Measurements from ENCODE around the gene ITPRIPL1. TPM values are rescaled to one million over a fixed set of nuclear protein-coding genes. Genes with fewer than 3 reads are reported as not detected.

The ITPRIPL1 gene
- total RNA-seq, 2 donors from 2014 or later: 0.44 to 1.5 TPM

- H3K27me3 ChIP-seq: no peaks in the 10 kb centered on the region
- no peaks in the 10 kb centered on the region for H3K9me3 ChIP-seq
- H3K36me3 ChIP-seq: no peaks in the 10 kb centered on the region
- no peak for DNase-seq (ENCODE audit: low spot score)
- peaks cover 0 to 28% of the 10 kb centered on the region in 2 donors for H3K4me1 ChIP-seq
- TF ChIP-seq CTCF (IDR thresholded peaks at IDR 0.05): no peak
- peak overlapping the region in 1 of 2 donors; percentile 62 for H3K4me3 ChIP-seq
- H3K27ac ChIP-seq: peak overlapping the region; percentile 34 to 64
These were observed 436 bp upstream of the ITPRIPL1 start for GRCh38 chr2:96324721-96325040.

- no peaks in the 10 kb centered on the region for H3K27me3 ChIP-seq
- H3K4me1 ChIP-seq: peaks cover 0 to 28% of the 10 kb centered on the region in 2 donors
- H3K27ac ChIP-seq: peak overlapping the region; percentile 34 to 64
- H3K4me3 ChIP-seq: peak overlapping the region; percentile 45 to 62
- DNase-seq (ENCODE audit: low spot score): no peak
- H3K36me3 ChIP-seq: no peaks in the 10 kb centered on the region
- no peaks in the 10 kb centered on the region for H3K9me3 ChIP-seq
- no peak for TF ChIP-seq CTCF (IDR thresholded peaks at IDR 0.05)
These were observed 753 bp downstream of the ITPRIPL1 start for GRCh38 chr2:96325884-96326255.

GRCh38 chr2:96326564-96326963, 1.4 kb downstream of the ITPRIPL1 start:
- Histone ChIP-seq H3K9me3 (no peaks in the 10 kb centered on the region), H3K36me3 (no peaks in the 10 kb centered on the region), H3K4me1 (peaks cover 0 to 24% of the 10 kb centered on the region in 2 donors), H3K4me3 (no peak overlapping the region), H3K27me3 (no peaks in the 10 kb centered on the region), H3K27ac (no peak overlapping the region)
- DNase-seq (ENCODE audit: low spot score): no peak
- TF ChIP-seq CTCF (IDR thresholded peaks at IDR 0.05): no peak

GRCh38 chr2:96326990-96327820, 2.1 kb downstream of the ITPRIPL1 start:
- peaks cover 0 to 18% of the 10 kb centered on the region in 2 donors for H3K4me1 ChIP-seq
- no peak overlapping the region for H3K4me3 ChIP-seq
- TF ChIP-seq CTCF (IDR thresholded peaks at IDR 0.05): no peak
- H3K27ac ChIP-seq: no peak overlapping the region
- no peak for DNase-seq (ENCODE audit: low spot score)
- H3K36me3 ChIP-seq: no peaks in the 10 kb centered on the region
- H3K27me3 ChIP-seq: no peaks in the 10 kb centered on the region
- H3K9me3 ChIP-seq: no peaks in the 10 kb centered on the region

- no peak overlapping the region for H3K27ac ChIP-seq
- DNase-seq (ENCODE audit: low spot score): no peak
These were observed 4.3 kb downstream of the ITPRIPL1 start for GRCh38 chr2:96329456-96329855.

More at GRCh38 chr2:96329456-96329855, 4.3 kb downstream of the ITPRIPL1 start:
- Histone ChIP-seq H3K4me1 (peaks cover 0 to 16% of the 10 kb centered on the region in 2 donors), H3K27me3 (no peaks in the 10 kb centered on the region), H3K36me3 (no peaks in the 10 kb centered on the region), H3K4me3 (no peak overlapping the region), H3K9me3 (no peaks in the 10 kb centered on the region)
- TF ChIP-seq CTCF (IDR thresholded peaks at IDR 0.05): no peak
